NCI-H1436 treated with DMSO at 0.1 percent for 48 hours (cell line): ENCODE data around the gene KCND2.

Experiments
- DNase-seq: peaks from one replicate; lab custom pipeline; 2025; lab: John Stamatoyannopoulos, UW

KCND2 gene

GRCh38 chr7:120703585-120704240, 430.7 kb downstream of the KCND2 start:
- DNase-seq = no peak

- DNase-seq = no peak
Measured at GRCh38 chr7:120709252-120709971, 436.4 kb downstream of the KCND2 start.

DNA sequence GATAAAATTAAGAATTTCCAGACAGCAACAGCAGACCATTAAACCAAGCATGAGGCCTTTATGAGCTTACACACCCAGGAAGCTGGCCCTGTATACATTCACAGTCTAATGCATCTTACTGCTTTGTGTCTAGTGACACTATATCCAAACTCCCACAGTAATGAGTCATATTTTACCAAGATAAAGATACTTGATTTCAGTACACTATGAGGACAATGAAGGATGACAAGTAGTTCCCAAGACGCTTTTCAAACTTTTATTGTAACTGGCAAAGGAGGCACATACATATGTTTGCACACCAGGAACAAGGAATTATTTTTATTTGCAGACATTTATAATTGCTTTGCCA, 437.0 kb downstream of the KCND2 start:
- no peak for DNase-seq

DNA sequence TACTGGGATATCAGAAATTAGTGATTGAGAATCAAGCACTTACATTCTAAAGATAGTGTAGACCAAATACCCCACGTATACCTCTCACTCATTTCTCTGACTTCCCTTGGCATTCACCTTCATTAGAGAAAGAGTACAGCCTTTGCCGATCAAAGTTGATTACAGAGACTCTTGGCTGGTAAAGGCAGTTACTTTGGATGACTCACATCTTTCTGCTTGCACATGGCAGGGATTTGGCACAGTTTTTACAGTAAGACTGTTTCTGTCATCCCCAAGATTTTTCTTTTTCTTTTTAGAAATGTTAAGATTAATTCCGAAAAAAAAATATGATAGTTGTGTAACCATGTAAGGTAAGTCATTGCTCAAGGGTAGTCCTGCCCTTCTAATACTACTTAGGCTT, 442.0 kb downstream of the KCND2 start:
- DNase-seq = no peak

DNA sequence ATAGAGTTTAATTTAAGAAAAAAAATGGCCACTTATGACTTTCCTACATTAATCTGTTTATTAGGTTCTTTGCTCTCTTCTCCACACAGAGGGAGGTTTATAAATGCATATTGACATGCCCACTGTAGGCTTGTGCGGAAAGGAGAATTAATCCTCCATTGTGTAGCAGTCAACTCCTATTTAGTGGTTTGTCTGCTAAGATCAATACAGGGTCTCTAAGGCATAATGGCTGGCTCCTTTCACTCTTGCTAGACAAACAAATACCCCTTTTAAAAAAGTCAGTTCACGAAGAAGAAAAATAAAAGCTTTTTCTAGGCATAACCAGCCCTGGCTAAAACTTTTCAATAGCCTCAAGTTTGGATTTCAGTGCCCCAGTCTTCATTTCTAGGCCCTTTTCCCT, 443.3 kb downstream of the KCND2 start:
- DNase-seq = no peak

- no peak for DNase-seq
Measured at GRCh38 chr7:120717166-120717565, 444.2 kb downstream of the KCND2 start.

GRCh38 chr7:120718361-120718760, 445.4 kb downstream of the KCND2 start:
- DNase-seq = no peak

DNA sequence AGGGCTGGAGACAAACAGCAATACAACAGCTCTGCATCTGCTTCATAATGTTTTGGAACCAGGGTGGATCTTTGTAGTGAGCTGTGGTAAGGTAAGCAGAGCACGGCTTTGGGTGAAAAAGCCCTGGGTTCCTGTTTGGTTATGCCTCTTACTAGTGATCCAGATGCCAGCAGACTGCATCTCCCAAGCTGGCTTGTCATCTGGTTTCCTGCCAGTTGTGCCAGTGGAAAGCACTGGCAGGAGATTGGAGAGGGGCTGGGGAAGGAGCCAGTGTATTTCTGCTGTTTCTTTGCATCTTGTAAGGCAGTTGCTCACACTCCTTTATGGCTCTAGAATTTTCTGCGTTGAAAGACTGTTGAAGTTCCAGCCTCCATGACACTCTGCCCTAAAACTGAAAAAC, 447.3 kb downstream of the KCND2 start:
- DNase-seq = no peak

DNA sequence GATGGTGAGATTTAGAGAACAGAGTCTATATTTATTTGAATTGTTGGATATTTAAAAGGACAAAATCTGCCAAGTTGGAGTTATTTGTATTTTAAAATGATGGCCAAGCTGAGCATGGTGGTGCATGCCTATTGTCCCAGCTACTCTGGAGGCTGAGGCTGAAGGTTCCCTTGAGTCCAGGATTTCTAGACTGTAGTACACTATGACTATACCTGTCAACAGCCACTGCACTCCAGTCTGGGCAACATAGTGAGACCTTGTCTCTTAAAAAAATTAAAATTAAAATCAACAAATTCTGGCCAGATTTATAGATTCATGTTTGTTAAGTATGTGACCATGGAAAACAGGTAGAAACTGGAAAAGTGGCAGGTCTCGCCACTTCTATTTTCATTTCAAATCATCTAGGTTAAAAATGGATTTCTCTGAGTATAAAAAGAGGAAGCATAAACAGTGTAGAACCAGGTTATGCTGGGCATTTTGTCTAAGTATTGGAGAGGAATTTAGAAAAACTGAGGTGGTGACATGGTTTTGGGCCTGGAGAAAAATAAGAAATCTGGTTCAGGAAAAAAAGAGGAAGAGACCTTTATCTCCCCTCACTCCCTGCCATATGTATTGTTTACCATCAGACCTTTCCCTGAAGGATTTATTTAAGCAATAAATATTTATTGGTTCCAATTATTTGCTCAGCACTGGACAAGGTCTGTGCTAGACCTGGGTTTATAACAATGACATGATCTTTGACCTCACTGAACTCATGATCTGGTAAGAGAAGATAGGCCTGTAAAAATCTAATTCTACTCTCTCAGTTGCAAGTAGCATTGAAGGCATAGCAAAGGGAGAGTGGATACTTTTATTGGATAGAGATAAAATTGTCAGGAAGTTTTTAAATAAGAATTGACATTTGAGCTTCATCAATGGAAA, 450.8 kb downstream of the KCND2 start:
- no peak for DNase-seq

DNA sequence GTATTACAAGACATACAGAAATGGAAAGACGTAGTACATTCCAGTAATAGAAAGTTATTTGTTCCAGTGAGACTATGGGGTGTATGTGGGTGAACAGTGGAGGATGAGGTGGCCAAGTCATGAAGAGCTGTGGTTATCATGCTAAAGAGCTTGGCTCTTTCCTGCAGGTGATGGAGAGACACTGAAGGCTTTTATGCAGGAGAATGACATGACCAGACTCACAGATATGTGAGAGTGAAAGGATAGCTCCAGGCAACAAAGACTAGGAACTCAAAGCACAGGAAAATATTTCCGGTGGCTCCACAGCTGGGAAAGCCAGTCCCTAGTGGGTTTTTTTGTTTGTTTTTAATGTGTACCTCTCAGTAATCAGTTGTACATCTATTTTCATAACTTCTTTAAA, 451.5 kb downstream of the KCND2 start:
- no peak for DNase-seq

- DNase-seq = no peak
Measured at GRCh38 chr7:120724955-120725354, 452.0 kb downstream of the KCND2 start.

GRCh38 chr7:120725376-120726039, 452.5 kb downstream of the KCND2 start:
- DNase-seq = no peak

- DNase-seq = no peak
Measured at GRCh38 chr7:120729245-120729644, 456.3 kb downstream of the KCND2 start.

- DNase-seq = no peak
Measured at GRCh38 chr7:120731271-120731670, 458.3 kb downstream of the KCND2 start.

- no peak for DNase-seq
Measured at GRCh38 chr7:120732256-120732655, 459.3 kb downstream of the KCND2 start.

- DNase-seq = no peak
Measured at GRCh38 chr7:120733143-120733542, 460.2 kb downstream of the KCND2 start.

DNA sequence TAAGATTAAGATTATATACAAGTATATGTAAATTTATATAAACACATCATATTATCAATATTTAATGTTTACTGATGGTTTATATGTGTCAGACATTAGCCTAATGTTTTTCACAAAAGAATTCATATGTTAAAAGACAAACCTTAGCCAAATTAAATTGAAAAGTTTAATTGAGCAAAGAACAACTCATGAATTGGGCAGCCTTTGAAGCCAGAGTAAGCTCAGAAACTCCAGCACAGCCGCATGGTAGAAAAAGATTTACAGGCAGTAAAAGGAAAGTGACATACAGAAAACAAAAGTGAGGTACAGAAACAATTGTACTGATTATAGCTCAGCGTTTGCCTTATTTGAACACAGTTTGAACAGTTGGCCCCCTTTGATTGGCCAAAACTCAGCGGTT, 460.9 kb downstream of the KCND2 start:
- DNase-seq = no peak

DNA sequence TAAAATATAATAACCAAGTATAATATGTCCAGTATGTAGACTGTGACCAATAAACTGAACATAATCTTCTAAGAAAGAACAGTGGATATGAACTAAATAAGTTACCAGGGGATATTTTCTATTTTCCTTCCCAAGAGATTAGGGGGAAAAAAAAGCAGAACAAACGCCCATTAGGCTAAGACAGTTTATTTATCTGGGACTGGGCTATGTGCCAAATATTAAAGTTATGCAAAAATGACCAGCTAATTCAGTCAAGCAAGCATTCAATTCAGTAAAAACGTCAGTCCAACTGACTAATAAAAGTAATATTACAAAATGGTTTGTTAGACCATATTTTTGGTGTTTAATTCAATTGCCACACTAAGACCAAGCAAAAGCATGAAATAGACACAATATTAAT, 462.8 kb downstream of the KCND2 start:
- DNase-seq = no peak

GRCh38 chr7:120738816-120739215, 465.8 kb downstream of the KCND2 start:
- DNase-seq = no peak

- DNase-seq = no peak
Measured at GRCh38 chr7:120740348-120740747, 467.4 kb downstream of the KCND2 start.

DNA sequence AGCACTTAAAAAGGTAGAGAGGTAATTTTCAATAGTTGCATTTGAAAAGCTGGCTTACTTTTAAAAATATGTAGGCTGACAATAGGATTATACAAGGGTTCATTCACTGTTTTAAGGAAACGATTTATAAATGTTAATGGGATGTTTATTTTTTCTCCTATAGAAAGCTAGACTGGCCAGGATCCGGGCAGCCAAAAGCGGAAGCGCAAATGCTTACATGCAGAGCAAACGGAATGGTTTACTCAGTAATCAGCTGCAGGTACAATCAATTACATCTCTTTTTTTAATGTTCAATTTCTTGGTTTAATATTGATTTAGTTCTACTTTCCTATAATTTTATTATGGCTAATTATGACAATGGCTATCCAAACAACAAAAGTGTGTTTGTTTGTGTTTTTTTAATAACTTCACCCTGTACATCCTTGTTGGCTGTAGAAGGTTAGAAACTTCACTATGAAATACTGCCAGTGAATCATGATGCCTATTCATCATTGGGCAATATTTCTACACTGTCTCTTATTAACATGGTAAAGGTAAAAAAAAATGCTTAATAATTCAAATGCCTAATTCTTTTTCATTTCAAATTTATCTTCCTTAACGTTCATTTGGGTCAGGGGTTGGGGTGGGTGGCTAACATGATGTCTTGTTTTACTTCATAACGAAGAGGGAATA, 468.5 kb downstream of the KCND2 start:
- DNase-seq = no peak

DNA sequence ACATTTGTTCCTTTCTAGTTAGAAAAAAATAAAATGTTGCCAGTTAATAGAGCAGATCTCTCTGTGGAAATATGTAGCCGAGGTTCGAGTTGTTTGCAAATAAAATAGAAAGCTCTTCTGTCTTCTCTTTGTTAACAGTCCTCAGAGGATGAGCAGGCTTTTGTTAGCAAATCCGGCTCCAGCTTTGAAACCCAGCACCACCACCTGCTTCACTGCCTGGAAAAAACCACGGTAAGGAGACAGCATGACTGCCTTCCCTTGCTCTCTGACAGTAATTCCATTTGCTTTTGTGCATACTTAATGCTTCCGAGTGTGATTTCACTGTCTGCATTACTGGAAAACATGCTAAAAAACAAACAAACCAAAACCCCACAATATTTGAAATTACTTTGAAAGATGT, 469.4 kb downstream of the KCND2 start:
- no peak for DNase-seq
